NCI-H526 treated with DMSO at 0.1 percent for 48 hours (cell line): Measurements from ENCODE around the gene BTBD9.

Experiments used
- DNase-seq: peaks from one replicate; lab custom pipeline; 2025; lab: John Stamatoyannopoulos, UW

Gene BTBD9

GRCh38 chr6:38346291-38347079 lies 293.2 kb downstream of the BTBD9 start:
- no peak for DNase-seq

DNA sequence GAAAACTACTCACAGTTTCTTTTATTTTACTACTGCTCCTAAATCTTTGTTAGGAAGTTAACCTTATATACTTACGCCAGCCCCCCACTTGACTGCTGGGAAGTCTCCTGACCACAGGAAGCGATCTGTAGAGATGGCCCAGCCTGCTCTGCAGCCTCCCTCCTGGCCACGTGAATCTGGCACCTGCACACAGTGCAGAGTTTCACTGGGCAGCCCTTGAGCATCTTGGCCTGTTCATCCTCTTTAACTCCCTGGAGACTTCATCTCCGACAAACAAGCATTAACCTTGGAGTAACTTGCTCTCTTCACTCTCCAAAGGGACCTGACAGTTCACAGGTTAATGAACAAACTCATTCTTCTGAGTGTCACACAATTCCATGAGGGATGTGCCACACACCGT lies 294.1 kb downstream of the BTBD9 start:
- no peak for DNase-seq

DNA sequence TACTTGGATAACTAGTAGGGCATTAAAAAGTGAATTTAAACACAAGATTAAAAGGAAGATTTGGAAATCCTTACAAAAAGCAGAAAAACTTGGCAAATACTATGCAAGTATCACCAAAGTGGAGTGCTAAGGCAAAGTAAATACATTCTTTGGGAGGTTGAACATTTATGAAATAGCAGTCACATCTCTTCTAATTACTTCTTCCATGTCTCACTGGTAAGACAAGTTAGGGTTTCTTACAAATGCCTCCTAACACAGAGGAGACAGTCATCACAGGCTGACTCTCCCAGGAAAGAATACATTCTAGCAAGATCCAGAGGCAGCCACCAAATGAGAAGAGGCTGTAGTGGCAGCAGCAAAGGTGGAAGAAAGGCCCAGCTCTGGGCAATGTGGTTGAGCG lies 298.2 kb downstream of the BTBD9 start:
- no peak for DNase-seq

- no peak for DNase-seq
These were observed 299.8 kb downstream of the BTBD9 start for GRCh38 chr6:38339914-38340313.

- no peak for DNase-seq
These were observed 301.8 kb downstream of the BTBD9 start for GRCh38 chr6:38337819-38338465.

DNA sequence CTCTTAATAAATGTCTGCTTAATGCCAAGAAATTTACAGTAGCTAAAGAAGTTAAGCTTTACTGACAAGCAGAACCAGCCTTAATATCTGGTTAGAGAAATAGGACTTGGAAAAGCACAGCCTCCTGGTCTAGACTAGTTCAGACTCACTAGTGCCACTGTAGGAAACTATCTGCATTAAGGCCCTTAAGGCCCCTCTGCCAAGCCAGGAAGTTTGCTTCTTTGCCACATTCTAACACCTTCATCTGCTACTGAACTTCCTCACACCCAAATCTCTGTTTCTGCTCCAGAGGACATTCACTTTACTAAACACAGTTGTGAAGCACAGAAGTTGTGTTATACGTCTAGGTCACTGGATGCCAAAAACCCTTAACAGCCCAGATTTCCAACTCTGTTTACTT lies 302.8 kb downstream of the BTBD9 start:
- no peak for DNase-seq

GRCh38 chr6:38326837-38327236 lies 312.9 kb downstream of the BTBD9 start:
- DNase-seq: no peak

GRCh38 chr6:38323216-38323615 lies 316.5 kb downstream of the BTBD9 start:
- DNase-seq: no peak

GRCh38 chr6:38322138-38322537 lies 317.6 kb downstream of the BTBD9 start:
- DNase-seq: no peak

DNA sequence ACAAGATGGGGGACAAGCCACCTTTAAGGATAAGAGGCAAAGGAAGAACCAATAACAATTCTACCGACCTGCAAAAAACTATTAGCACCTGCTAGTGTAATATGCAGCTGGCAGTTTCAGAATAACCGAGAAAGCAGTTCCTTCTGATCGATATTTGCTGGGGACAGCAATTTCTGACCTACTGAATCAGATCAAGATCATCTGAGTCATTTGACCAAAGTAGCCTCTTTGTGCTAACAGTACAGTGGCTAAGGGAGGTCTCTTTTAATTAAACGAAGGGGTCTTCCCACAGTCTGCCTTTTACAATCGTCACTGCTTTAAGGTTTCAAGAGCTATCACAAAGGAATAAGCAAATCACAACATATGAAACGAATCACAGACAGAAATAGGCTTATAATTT lies 318.9 kb downstream of the BTBD9 start:
- no peak for DNase-seq

GRCh38 chr6:38320358-38320757 lies 319.4 kb downstream of the BTBD9 start:
- no peak for DNase-seq

DNA sequence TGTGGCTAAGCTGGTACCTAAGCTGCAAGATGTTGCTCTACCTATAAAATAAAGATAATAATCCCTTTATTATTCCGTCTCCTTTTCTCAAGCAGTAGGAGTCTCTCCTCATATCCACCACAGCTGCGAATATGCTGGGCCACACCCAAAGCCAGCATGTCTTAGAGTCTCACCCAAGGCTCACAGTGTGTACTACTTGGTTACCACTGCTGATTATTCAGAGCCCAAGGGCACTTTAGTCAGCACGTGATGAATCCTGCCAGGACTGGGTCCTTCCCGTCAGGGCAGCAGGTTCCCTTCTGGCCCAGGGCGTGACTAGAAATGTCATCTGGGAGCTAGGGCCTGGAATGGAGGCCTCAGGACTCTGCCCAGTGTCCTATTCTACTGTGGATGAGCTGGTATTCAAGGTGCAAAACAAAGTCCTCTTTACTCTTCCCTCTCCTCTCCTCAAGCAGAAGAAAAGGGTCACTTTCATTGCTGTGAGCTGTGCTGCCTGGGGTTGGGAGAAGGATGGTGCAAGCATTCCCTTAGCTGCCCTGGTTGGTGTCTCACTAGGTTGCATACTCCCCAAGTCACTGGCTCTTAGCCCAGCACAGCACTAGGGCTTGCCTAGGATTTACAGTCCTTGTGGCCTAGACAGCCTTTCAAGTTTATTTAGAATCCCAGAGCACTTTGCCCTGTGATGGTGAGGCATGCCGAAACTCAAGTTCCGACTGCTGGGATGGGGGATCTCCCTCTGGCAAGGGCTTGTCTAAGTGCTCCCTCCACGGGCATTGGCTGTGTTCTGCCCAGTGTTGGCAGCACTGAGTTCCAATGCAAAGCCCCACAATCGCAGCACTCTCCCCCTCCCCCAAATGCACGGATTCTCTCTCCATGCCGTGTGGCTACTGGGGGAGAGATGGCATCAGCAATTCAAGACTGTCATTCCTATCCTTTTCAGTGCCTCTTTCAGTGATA lies 320.2 kb downstream of the BTBD9 start:
- DNase-seq: no peak

DNA sequence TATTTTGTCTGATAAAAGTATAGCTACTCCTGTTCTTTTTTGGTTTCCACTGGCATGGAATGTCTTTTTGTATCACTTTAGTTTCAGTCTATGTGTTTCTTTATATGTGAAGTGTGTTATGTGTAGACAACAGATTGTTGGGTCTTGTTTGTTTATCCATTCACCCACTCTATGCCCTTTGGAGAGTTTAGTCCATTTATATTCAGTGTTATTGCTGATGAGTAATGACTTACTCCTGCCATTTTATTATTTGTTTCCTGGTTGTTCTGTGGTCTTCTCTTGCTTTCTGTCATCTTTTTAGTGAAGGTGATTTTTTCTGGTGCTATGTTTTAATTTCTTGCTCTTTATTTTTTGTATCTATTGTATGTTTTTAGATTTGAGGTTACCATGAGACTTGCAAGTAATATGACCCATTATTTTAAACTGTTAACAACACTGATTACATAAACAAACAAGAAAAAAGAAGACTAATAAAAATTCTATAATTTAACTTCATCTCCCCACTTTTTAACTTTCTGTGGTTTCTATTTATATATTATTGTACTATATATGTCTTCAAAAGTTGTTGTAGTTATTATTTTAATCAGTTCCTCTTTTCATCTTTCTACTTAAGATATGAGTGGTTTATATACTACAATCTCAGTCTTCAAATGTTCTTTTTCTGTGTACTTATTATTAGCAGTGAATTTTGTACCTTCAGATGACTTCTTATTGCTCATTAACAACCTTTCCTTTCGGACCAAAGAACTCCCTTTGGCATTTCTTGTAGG lies 323.4 kb downstream of the BTBD9 start:
- DNase-seq: no peak

- no peak for DNase-seq
These were observed 328.5 kb downstream of the BTBD9 start for GRCh38 chr6:38311201-38311600.

GRCh38 chr6:38310061-38310460 lies 329.7 kb downstream of the BTBD9 start:
- no peak for DNase-seq

DNA sequence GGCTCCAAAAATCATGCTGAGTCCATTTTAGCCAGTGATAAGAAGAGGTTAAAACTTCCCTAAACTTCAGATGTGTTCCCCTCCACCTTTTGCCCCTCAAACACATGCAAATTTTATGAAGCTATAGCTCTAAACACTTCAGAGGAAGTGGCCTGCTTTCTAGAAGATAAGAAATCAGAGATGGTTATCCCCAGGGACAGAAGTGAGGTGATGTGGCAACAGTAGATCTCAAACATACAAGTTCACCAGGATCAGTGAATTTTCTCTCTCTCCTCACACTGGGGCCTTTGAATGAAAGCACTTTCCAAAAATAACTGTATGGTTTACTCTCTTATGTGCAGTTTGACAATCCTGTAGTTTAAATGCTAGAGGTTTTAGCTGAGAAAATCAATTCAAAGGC lies 332.0 kb downstream of the BTBD9 start:
- no peak for DNase-seq

GRCh38 chr6:38306931-38307330 lies 332.8 kb downstream of the BTBD9 start:
- no peak for DNase-seq

DNA sequence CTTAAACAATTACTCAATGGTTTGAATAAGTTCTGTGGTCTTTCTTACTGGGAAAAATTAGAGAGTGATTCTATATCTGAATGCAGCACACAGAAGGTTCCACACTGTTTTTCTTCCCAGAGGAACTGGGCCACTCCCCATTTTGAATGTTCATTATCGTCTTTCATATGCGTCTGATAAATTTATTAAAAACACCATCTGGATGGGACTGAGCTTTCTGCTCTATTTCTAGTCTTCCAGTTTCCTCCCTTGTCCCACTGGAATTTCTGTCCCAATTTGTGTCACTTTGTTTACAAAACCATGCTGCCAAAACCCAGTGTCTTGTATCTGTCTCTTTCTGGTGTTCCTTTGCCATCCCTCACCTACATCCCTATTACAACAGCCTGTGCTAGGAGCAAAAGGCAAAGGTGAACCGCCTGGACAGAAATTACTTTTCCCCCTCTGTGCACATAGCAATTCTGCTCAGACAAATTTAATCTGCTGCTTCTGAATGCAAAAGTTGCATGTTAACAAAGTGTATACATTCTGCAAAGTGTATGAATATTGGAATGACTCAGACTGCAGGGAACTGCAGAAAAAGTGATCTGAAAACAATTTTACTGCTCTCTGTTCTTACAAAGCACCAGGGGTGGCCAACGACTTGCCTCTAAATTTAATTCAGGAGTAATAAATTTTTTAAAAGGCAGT lies 333.6 kb downstream of the BTBD9 start:
- no peak for DNase-seq

DNA sequence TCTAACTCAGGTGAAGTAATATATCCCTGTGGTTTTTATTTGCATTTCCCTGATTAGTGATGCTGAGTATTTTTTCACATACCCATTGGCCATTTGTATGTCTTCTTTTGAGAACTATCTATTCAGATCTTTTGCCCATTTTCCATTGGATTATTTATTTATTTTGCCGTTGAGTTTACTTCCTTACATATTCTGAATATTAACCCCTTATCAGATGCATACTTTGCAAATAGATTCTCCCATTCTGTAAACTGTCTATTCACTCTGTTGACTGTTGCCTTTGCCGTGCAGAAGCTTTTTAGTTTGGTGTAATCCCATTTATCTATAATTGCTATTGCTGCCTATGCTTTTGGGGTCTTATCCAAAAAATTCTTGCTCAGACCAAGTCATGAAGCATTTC lies 336.9 kb downstream of the BTBD9 start:
- no peak for DNase-seq

GRCh38 chr6:38302081-38302480 lies 337.6 kb downstream of the BTBD9 start:
- DNase-seq: no peak

GRCh38 chr6:38290133-38290799 lies 349.5 kb downstream of the BTBD9 start:
- no peak for DNase-seq
